Colonic mucosa (tissue), 4 donors: Measurements from ENCODE around the gene PBX4. TPM values are rescaled to one million over a fixed set of nuclear protein-coding genes. Genes with fewer than 3 reads are reported as not detected.

Experiments used
- DNase-seq: peaks from one replicate; pipeline ENCODE4 v3.0.0-alpha.2; 2020
- H3K27ac ChIP-seq: fragments of 200-600 bp; one replicate; pipeline ENCODE4 v1.8.0; 2021
- H3K27me3 ChIP-seq: fragments of 200-600 bp; one replicate; pipeline ENCODE4 v1.8.0; 2021
- H3K36me3 ChIP-seq: fragments of 200-600 bp; one replicate; pipeline ENCODE4 v1.8.0; 2021
- H3K4me1 ChIP-seq: fragments of 200-600 bp; one replicate; pipeline ENCODE4 v1.8.0; 2021; ENCODE audit warnings: mild to moderate bottlenecking
- H3K4me3 ChIP-seq: fragments of 200-600 bp; one replicate; pipeline ENCODE4 v1.8.0; 2021
- H3K9ac ChIP-seq, 2 donors: one replicate each; pipeline ENCODE4 v1.7.0; 2013; ENCODE audit warnings: control low read depth in 2 of 2, low read depth in 2 of 2, low read length in 2 of 2
- H3K9me3 ChIP-seq: fragments of 200-600 bp; one replicate; pipeline ENCODE4 v1.8.0; 2021
- CTCF ChIP-seq: fragments of 200-600 bp; IDR thresholded peaks from one replicate; pipeline ENCODE4 v1.8.0; 2022; ENCODE audit warnings: antibody characterized with exemption, mild to moderate bottlenecking
- intact Hi-C: fragments of 100-400 bp; cut with DNase I; formaldehyde crosslinking; loops from one replicate; pipeline ENCODE4 v1.14.1; 2022
- total RNA-seq, 2 donors: library from RNA; stranded (reverse); fragmentation: NEBNext Ultra II Directional in 1 of 2; extraction: Animal tissue kit (Norgen Biotek cat#: 25700) in 1 of 2; gene quantifications; one replicate each; pipeline ENCODE4 v1.2.1, GENCODE V29; 2021
- donor health status: healthy.
- donor health status: DM: no; HTN: no; CAD: no.
- donor health status: DM: no; HTN: no; CAD: no.

PBX4 gene
- total RNA-seq, 2 donors from 2014 or later: 2.3 to 4.9 TPM

GRCh38 chr19:19661675-19662251 is 43.3 kb upstream of the PBX4 start:
- H3K27ac ChIP-seq: no peak overlapping the region
- TF ChIP-seq CTCF: no peak
- H3K4me1 ChIP-seq: no peaks in the 10 kb centered on the region
- H3K27me3 ChIP-seq: no peaks in the 10 kb centered on the region
- no peak for DNase-seq
- H3K4me3 ChIP-seq: no peak overlapping the region
- intact Hi-C loops: no loop called here
- peak overlapping the region; percentile 39 to 91 for H3K9ac ChIP-seq
- H3K36me3 ChIP-seq: peaks cover 10% of the 10 kb centered on the region
- H3K9me3 ChIP-seq: no peaks in the 10 kb centered on the region

DNA sequence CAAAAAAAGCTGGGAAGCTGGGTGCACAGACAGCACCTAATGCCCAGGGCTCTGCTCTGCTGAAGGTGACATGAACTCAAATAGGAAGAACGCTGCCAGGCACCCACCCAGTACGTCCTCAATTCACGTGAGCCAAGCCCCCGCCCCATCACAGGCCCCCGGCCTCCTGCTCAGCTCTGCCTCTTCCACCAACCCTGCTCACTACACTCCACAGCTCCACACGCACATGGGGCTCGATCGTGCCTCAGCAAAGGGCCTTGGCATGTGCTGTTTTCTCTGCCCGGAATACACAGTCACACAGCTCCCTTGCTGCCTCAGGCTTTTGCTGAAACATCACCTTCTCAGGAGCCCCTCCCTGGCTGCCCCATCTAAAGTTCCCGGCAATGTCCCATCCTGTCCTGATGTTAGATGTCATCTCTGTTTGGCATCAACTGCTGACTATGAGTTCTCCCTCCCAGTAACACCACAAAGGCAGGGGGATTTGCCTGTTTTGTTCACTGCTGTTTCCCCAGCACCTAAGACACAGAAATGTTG is 42.7 kb upstream of the PBX4 start:
- DNase-seq: no peak
- intact Hi-C loops: no loop called here
- H3K4me3 ChIP-seq: no peak overlapping the region

GRCh38 chr19:19659646-19660245 is 41.3 kb upstream of the PBX4 start:
- Histone ChIP-seq H3K4me3 (no peak overlapping the region), H3K9me3 (no peaks in the 10 kb centered on the region), H3K36me3 (peaks cover 27% of the 10 kb centered on the region), H3K27me3 (no peaks in the 10 kb centered on the region), H3K9ac (no peak overlapping the region), H3K27ac (no peak overlapping the region), H3K4me1 (no peaks in the 10 kb centered on the region)
- no peak for DNase-seq
- intact Hi-C loops: no loop called here
- TF ChIP-seq CTCF: no peak

More for the DNA sequence above, 42.7 kb upstream of the PBX4 start:
- peaks cover 13% of the 10 kb centered on the region for H3K36me3 ChIP-seq
- H3K9me3 ChIP-seq: no peaks in the 10 kb centered on the region
- TF ChIP-seq CTCF: no peak
- H3K27ac ChIP-seq: no peak overlapping the region
- H3K4me1 ChIP-seq: no peaks in the 10 kb centered on the region
- no peaks in the 10 kb centered on the region for H3K27me3 ChIP-seq
- no peak overlapping the region for H3K9ac ChIP-seq

DNA sequence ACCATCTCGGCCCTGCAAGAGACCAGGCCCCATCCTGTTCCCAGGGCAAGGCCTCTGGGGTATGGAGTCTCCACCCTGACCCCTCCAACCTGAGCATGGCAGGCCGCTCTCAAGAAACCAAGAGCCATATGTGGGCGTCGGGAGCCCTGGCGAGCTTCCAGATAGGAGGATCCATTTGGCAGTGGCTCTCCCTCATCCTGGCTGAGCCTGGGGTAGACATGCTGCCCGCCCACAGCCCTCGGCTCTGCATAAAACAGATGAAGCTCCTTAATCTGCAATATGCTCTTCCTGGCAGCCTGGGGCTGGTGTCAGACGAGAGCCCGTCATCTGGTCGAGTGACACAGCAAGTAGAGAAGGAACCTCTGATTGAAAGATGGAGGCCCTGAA is 38.9 kb upstream of the PBX4 start:
- Histone ChIP-seq H3K27ac (no peak overlapping the region), H3K36me3 (peaks cover 34% of the 10 kb centered on the region), H3K9me3 (no peaks in the 10 kb centered on the region), H3K4me1 (no peaks in the 10 kb centered on the region), H3K4me3 (no peak overlapping the region), H3K9ac (no peak overlapping the region), H3K27me3 (no peaks in the 10 kb centered on the region)
- intact Hi-C loops: no loop called here
- DNase-seq: no peak
- no peak for TF ChIP-seq CTCF

- Histone ChIP-seq H3K9me3 (no peaks in the 10 kb centered on the region), H3K9ac (no peak overlapping the region), H3K4me1 (no peaks in the 10 kb centered on the region), H3K27ac (no peak overlapping the region), H3K4me3 (no peak overlapping the region), H3K36me3 (peaks cover 34% of the 10 kb centered on the region), H3K27me3 (no peaks in the 10 kb centered on the region)
- no peak for TF ChIP-seq CTCF
- intact Hi-C loops: no loop called here
- DNase-seq: no peak
Observed at GRCh38 chr19:19656451-19657396, 38.2 kb upstream of the PBX4 start.
